ENCODE data around the gene IL1RAPL2.
"Not testable (repeated sequence)": the region's sequence is repeated elsewhere in the genome, so short reads cannot be mapped to it uniquely, and the experiment has no call there.

The IL1RAPL2 gene

GRCh38 chrX:105608745-105609144 is 1042.7 kb downstream of the IL1RAPL2 start:
- DNase-seq (ENCODE audit: low read depth in 2 of 2) = no peak

DNA sequence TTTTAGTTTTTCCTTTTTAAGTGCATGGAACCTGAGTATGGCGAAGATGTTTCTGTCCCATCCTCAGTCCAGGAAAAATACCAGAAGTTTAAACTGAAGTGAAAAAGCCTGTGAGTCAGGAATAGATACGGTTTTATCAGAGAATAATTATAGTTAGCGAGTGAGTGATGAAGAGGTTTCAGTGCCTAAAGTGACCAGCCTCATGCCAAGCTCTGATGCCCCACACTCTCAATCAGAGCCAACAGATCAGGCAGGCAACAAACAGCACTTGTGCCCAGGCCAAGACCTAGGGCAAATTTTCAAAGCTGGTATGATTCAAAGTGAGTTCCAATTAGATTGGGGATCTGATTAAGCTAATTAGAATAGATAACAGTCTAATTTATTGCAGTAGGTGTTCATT is 1043.5 kb downstream of the IL1RAPL2 start:
- no peak for DNase-seq (ENCODE audit: low read depth in 2 of 2)

- DNase-seq (ENCODE audit: low read depth in 2 of 2) = no peak
Measured at GRCh38 chrX:105610411-105610810, 1044.4 kb downstream of the IL1RAPL2 start.

DNA sequence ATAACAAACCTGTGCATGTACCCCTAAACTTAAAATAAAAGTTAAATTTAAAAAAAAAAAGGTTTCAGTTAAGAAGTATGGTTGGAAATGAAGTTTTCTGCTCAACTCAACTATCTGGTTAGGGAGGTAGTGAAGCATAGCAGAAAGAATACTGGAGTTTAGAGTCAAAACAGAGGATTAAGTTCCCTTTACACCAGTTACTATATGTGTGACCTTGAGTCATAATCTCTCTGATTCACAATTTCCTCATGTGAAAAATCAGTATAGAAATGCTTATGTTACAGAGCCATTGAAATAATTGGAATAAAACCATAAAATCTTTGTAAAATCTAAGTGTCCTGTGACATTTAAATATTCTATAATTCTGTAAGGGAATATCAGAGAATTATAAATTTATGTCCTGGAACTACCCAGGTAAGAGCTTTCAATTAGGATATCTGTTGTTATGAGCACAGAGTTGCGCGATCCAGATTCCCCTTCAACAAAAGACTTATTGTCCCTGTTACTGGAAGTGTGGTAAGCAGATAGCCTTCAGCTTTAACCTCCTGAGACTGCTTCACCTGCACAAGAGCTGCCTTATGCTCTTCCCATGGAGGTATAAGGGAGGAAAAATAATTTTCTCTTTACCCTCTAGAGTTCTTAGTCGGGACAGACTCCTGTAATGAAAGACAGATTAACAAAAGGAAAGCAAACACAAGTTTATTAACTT is 1052.5 kb downstream of the IL1RAPL2 start:
- DNase-seq (ENCODE audit: low read depth in 2 of 2) = no peak

DNA sequence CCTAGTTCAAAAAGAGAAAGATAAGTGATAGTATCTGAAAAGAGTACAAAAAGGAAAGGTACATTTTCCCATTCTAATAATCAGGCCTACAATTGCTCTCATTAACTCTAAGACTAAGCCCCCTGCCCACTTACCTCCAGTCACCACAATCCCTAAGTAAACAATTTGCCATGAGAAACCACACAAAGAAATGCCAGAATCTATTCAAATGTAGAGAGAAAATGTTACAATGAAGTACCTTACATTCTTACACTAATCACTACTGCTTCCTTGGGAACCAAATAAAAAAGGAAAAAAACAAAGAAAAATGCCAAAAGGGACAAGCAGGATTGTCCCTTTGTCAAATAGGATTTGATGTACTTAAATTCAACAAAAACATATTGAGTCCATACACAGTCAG is 1068.2 kb downstream of the IL1RAPL2 start:
- DNase-seq (ENCODE audit: low read depth in 2 of 2) = no peak

- DNase-seq (ENCODE audit: low read depth in 2 of 2) = no peak
Measured at GRCh38 chrX:105635794-105636193, 1069.8 kb downstream of the IL1RAPL2 start.

DNA sequence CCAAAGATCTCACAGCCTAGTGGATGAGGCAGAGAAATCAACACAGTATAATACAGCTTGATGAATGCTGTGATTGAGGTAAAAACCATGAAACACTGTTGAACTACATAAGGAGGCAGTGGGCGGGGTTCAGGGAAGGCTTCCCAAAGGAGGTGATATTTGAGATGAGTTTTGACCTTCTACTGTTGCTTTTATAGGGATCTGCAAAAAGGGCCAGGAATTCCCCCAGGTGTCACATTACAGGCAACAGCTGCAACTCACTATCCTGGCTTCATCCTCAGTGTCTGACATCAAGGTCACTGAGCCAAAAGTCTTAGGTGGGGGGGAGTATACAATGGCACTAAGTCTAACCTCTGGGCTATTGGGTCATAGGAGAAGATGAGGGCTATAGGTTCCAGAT is 1070.7 kb downstream of the IL1RAPL2 start:
- no peak for DNase-seq (ENCODE audit: low read depth in 2 of 2)

GRCh38 chrX:105645667-105646357 is 1079.8 kb downstream of the IL1RAPL2 start:
- no peak for DNase-seq (ENCODE audit: low read depth in 2 of 2)

DNA sequence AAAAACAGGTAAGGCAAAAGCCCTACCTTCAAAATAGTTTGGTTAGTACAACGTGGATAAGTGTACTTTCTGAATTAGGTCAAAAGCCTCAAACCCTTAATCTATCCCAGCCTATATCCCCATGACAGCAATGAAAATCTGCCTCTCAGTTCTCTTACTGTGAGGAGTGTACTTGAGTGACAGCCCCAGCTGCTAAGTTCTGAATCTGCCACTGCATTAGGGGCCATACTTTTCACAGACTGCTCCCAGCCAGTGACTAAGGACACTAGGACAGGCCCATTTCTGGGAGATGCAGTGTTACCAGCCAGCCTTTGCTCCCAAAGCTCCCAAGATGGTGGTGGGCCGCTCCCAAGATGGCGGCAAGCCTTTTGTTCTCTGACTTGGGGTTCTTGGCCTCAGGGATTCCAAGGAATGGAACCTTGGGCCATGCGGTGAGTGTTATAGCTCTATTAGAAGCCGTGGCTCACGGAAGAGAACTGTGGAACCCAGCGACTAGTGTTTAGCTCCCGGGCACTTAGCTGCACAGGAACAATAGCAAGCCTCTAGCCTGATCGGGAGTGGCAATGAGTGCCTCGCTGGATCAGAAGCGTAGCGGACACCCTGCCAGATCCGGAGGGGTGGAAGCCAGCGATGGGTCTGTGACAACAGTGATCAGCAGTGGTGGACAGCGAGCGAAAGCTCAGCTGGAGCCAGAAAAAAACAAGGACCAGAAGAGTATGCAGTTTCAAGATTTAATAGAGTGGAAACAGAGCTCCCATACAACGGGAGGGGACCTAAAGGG is 1080.8 kb downstream of the IL1RAPL2 start:
- no peak for DNase-seq (ENCODE audit: low read depth in 2 of 2)

GRCh38 chrX:105647749-105648148 is 1081.8 kb downstream of the IL1RAPL2 start:
- DNase-seq (ENCODE audit: low read depth in 2 of 2) = no peak

- no peak for DNase-seq (ENCODE audit: low read depth in 2 of 2)
Measured at GRCh38 chrX:105648732-105649131, 1082.7 kb downstream of the IL1RAPL2 start.

DNA sequence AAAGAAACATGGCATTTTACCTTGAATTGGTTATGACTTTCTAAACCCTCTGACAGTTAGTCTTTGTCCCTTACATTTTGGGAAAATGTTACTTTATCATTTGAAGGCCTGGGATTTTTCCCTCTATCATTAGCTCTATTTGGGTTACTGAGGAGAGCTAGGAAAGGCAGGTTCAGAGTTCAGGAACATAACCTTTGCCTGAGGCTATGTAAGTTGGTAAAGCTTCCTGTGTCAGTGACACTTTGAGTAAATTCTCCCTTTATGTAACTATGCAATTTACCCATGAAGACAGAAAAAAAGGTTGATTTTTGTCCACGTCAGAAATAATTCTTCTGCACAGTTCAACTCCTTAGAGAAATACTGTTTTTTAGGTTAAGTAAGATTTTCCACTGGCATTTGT is 1084.6 kb downstream of the IL1RAPL2 start:
- DNase-seq (ENCODE audit: low read depth in 2 of 2) = no peak

DNA sequence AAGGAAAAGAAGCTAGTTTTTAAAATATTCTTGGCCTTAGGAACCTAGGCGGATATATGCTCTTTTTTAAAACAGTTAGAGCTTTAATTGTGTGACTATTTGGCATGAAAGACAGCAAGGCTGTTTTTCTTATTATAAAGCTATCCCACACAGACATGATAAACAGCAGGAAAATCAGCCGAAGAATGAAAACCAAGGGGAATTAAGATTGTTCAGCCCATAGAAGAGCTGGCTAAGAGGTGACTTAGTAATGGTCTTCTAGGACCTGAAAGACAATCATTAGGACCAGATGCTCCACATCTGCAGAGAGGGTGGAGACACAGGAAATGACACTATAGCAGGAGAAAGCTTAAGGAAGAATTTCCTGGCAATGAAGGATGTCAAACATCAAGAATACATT is 1085.0 kb downstream of the IL1RAPL2 start:
- DNase-seq (ENCODE audit: low read depth in 2 of 2) = no peak

GRCh38 chrX:105653891-105654290 is 1087.9 kb downstream of the IL1RAPL2 start:
- DNase-seq (ENCODE audit: low read depth in 2 of 2) = no peak

- no peak for DNase-seq (ENCODE audit: low read depth in 2 of 2)
Measured at GRCh38 chrX:105658136-105658535, 1092.1 kb downstream of the IL1RAPL2 start.

GRCh38 chrX:105662248-105662647 is 1096.2 kb downstream of the IL1RAPL2 start:
- no peak for DNase-seq (ENCODE audit: low read depth in 2 of 2)

GRCh38 chrX:105664243-105664642 is 1098.2 kb downstream of the IL1RAPL2 start:
- no peak for DNase-seq (ENCODE audit: low read depth in 2 of 2)

- not testable (repeated sequence) for DNase-seq (ENCODE audit: low read depth in 2 of 2)
Measured at GRCh38 chrX:105684288-105684687, 1118.3 kb downstream of the IL1RAPL2 start.

GRCh38 chrX:105694839-105695238 is 1128.8 kb downstream of the IL1RAPL2 start:
- DNase-seq (ENCODE audit: low read depth in 2 of 2) = no peak

DNA sequence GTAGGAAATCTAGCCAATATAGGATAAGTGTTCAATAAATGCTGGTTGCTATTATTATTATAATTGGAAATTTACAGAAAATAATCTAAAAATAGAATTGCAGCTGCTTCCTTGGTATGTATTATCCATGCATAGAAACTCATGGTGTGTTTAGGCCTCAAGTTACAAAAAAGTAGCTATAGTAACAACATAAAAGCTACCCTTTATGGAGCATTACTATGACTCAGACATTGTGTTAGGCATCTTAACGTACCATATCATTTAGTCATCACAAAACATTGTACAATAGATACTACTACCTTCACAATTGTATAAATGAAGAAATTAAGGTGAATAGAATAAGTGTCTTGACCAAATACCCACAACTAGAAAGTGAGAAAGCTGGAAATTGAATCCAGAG is 1129.5 kb downstream of the IL1RAPL2 start:
- DNase-seq (ENCODE audit: low read depth in 2 of 2) = no peak

DNA sequence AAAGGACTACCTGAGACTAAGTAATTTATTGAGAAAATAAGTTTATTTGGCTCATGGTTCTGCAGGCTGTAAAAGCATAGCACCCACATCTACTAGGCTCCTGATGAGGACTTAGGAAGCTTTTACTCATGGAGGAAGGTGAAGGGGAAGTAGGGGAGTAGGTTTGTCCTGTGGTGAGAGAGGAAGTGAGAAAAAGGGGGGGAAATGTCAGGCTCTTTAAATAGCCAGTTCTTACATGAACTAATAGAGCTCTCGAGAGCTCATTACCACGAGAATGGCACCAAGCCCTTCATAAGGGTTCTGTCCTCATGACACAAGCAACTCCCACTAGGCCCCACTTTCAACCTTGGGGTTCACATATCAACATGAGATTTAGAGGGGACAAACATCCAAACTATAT is 1130.9 kb downstream of the IL1RAPL2 start:
- DNase-seq (ENCODE audit: low read depth in 2 of 2) = no peak

DNA sequence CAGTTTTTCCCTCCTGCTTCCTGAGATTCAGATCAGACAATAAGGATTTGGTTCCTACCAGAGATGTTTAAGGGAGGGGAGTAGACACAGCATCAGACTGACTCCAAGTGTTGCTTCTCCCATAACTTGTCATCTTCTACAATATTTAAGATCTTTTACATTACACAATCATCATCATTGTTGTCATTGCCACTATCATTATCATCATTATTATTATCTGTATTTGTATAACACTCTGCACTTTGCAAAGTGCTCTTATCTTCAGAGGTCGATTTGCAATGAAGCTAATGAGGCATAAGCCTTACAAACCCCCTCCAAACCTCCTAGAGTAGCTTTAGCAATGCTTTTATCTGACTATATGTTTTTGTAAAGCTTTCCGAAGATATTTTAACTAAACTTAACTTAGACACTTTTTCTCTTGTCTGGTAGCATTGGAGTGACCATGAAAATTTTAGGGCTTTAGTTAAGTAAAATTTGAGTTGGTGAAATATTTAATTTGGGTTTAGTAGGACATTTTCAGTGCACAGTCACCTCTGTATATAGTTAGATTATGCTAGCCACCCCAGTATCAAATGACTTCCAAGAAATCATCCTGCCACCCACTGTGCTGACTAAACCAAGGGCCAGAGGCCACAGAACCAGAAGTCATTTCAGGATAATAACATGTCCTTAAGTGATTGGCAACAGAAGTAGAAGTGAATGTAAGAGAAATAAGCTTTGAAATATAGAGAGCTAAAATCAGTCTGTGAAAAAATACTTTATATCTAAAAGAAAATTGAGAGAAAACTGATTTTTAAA is 1132.2 kb downstream of the IL1RAPL2 start:
- no peak for DNase-seq (ENCODE audit: low read depth in 2 of 2)
